H1 (cell line): Measurements from ENCODE around the gene EME2. TPM values are rescaled to one million over a fixed set of nuclear protein-coding genes. Genes with fewer than 3 reads are reported as not detected.

Source experiments
- CTCF ChIA-PET: fragments of 300-600 bp; sonication (Branson Sonifier 250); formaldehyde crosslinking; loops from one replicate; lab custom pipeline; 2021; ENCODE audit not compliant: partially characterized antibody; lab: Charles Lee
- POLR2A ChIA-PET: fragments of 300-600 bp; sonication (Branson Sonifier 250); formaldehyde crosslinking; loops from one replicate; lab custom pipeline; 2021; ENCODE audit warnings: inconsistent platforms; ENCODE audit not compliant: partially characterized antibody; lab: Charles Lee
- DNase-seq, 2 experiments: peaks; one replicate each; pipeline versions ENCODE4 v3.0.0 to v3.0.0-alpha.2; 2010 to 2022; ENCODE audit warnings: low spot score in 2 of 2, low read depth in 1 of 2, mixed read lengths in 1 of 2
- FAIRE-seq: peaks from 2 replicates; lab custom pipeline; 2011; peaks lifted over from hg19 to GRCh38; lab: Jason Lieb, UNC
- H2AFZ ChIP-seq: 2 replicates; pipeline ENCODE4 v1.8.1; 2012; ENCODE audit warnings: low read length, inconsistent platforms
- H2AK5ac ChIP-seq: 2 replicates; pipeline ENCODE4 v1.6.1; 2013; ENCODE audit warnings: low read depth, low read length
- H2BK120ac ChIP-seq: replicated peaks from 2 replicates; pipeline ENCODE3; 2013; ENCODE audit warnings: low read depth, low read length, inconsistent platforms
- H2BK12ac ChIP-seq: 2 replicates; pipeline ENCODE4 v1.6.1; 2013; ENCODE audit warnings: low read depth, low read length
- H2BK15ac ChIP-seq: 2 replicates; pipeline ENCODE4 v1.6.1; 2013; ENCODE audit warnings: low read length
- H2BK20ac ChIP-seq: 2 replicates; pipeline ENCODE4 v1.6.1; 2013; ENCODE audit warnings: low read length
- H2BK5ac ChIP-seq: 2 replicates; pipeline ENCODE4 v1.6.1; 2013; ENCODE audit warnings: low read depth, low read length
- H3K14ac ChIP-seq: 2 replicates; pipeline ENCODE4 v1.6.1; 2013; ENCODE audit warnings: inconsistent platforms; ENCODE audit not compliant: insufficient read length
- H3K18ac ChIP-seq: 2 replicates; pipeline ENCODE4 v1.6.1; 2013; ENCODE audit warnings: low read length; ENCODE audit errors: extremely low read depth
- H3K23ac ChIP-seq: 2 replicates; pipeline ENCODE4 v1.6.1; 2013; ENCODE audit warnings: inconsistent platforms; ENCODE audit not compliant: insufficient read length
- H3K23me2 ChIP-seq: 2 replicates; pipeline ENCODE4 v1.6.1; 2013; ENCODE audit warnings: low read depth, low read length
- H3K27ac ChIP-seq: 2 replicates; pipeline ENCODE4 v1.6.1; 2011; ENCODE audit warnings: low read depth, low read length, inconsistent platforms
- H3K27me3 ChIP-seq, 4 experiments: replicated peaks in 1 of 4; 1 replicate in 1 of 4; 2 replicates in 3 of 4; pipeline versions ENCODE4 v1.6.1 to v1.8.1; 2011 to 2013; ENCODE audit warnings: low read length in 3 of 4, mild to moderate bottlenecking in 3 of 4, inconsistent platforms in 2 of 4, mixed read lengths in 2 of 4, moderate library complexity in 1 of 4; ENCODE audit not compliant: control insufficient read depth in 3 of 4, insufficient read depth in 3 of 4; ENCODE audit errors: extremely low read depth in 1 of 4
- H3K36me3 ChIP-seq, 4 experiments: 2 replicates each; pipeline versions ENCODE4 v1.6.1 to v1.8.1; 2011 to 2013; ENCODE audit warnings: mild to moderate bottlenecking in 4 of 4, low read length in 3 of 4, moderate library complexity in 2 of 4, control low read depth in 1 of 4, inconsistent platforms in 1 of 4; ENCODE audit not compliant: insufficient read depth in 4 of 4, control insufficient read depth in 2 of 4
- H3K4ac ChIP-seq: replicated peaks from 2 replicates; pipeline ENCODE3; 2013; ENCODE audit warnings: low read length, low read depth, mixed read lengths, inconsistent platforms; ENCODE audit not compliant: insufficient read length
- H3K4me1 ChIP-seq, 4 experiments: replicated peaks in 1 of 4; 1 replicate in 1 of 4; 2 replicates in 3 of 4; pipeline versions ENCODE4 v1.6.1 to v1.8.1; 2011 to 2013; ENCODE audit warnings: low read length in 3 of 4, inconsistent platforms in 2 of 4, mixed read lengths in 1 of 4; ENCODE audit not compliant: insufficient read depth in 4 of 4, control insufficient read depth in 3 of 4
- H3K4me2 ChIP-seq, 2 experiments: 2 replicates each; pipeline versions ENCODE4 v1.6.1 to v1.8.1; 2011 to 2013; ENCODE audit warnings: low read depth in 2 of 2, low read length in 2 of 2, control low read depth in 1 of 2, inconsistent platforms in 1 of 2, mild to moderate bottlenecking in 1 of 2; ENCODE audit not compliant: insufficient read depth in 1 of 2
- H3K4me3 ChIP-seq, 4 experiments: fragments of 200-600, 300-600 bp in 1 of 4; sonication (generic), shearing (Covaris generic), sonication (Bioruptor Twin) in 1 of 4; 2 replicates each; pipeline versions ENCODE4 v1.5.1 to v1.8.1; 2011 to 2016; ENCODE audit warnings: low read length in 4 of 4, low read depth in 3 of 4, control low read depth in 2 of 4, inconsistent platforms in 2 of 4, mild to moderate bottlenecking in 2 of 4, mixed read lengths in 1 of 4, moderate library complexity in 1 of 4; ENCODE audit not compliant: insufficient read depth in 2 of 4; ENCODE audit errors: extremely low read depth in 1 of 4
- H3K56ac ChIP-seq: replicated peaks from 2 replicates; pipeline ENCODE3; 2013; ENCODE audit warnings: low read depth, mild to moderate bottlenecking, mixed read lengths, low read length, inconsistent platforms; ENCODE audit not compliant: insufficient read length
- H3K79me1 ChIP-seq: 2 replicates; pipeline ENCODE4 v1.6.1; 2013; ENCODE audit warnings: low read depth, low read length, control low read depth
- H3K79me2 ChIP-seq, 2 experiments: 2 replicates each; pipeline versions ENCODE4 v1.6.1 to v1.8.1; 2012 to 2013; ENCODE audit warnings: low read length in 2 of 2, mild to moderate bottlenecking in 2 of 2, inconsistent platforms in 1 of 2; ENCODE audit not compliant: insufficient read depth in 2 of 2, control insufficient read depth in 1 of 2
- H3K9ac ChIP-seq, 4 experiments: replicated peaks in 1 of 4; 1 replicate in 1 of 4; 2 replicates in 3 of 4; pipeline versions ENCODE4 v1.6.1 to v1.8.1; 2011 to 2013; ENCODE audit warnings: low read depth in 3 of 4, low read length in 3 of 4, control low read depth in 2 of 4, mild to moderate bottlenecking in 2 of 4, moderate library complexity in 2 of 4, inconsistent platforms in 1 of 4; ENCODE audit errors: extremely low read depth in 1 of 4
- H3K9me3 ChIP-seq, 2 experiments: 2 replicates each; pipeline versions ENCODE4 v1.6.1 to v1.8.1; 2012 to 2013; ENCODE audit warnings: mild to moderate bottlenecking in 2 of 2, moderate library complexity in 2 of 2, control low read depth in 1 of 2, inconsistent platforms in 1 of 2, low read depth in 1 of 2, low read length in 1 of 2, mixed read lengths in 1 of 2; ENCODE audit not compliant: insufficient read depth in 2 of 2
- H4K20me1 ChIP-seq, 2 experiments: replicated peaks in 1 of 2; 2 replicates each; pipeline versions ENCODE3 to v1.8.1; 2011 to 2013; ENCODE audit warnings: inconsistent platforms in 2 of 2, low read length in 2 of 2, mild to moderate bottlenecking in 1 of 2; ENCODE audit not compliant: insufficient read depth in 2 of 2, control insufficient read depth in 1 of 2
- H4K5ac ChIP-seq: 2 replicates; pipeline ENCODE4 v1.6.1; 2013; ENCODE audit warnings: low read length, low read depth, mixed read lengths, inconsistent platforms; ENCODE audit not compliant: insufficient read length
- H4K8ac ChIP-seq: 2 replicates; pipeline ENCODE4 v1.8.0; 2013; ENCODE audit warnings: mild to moderate bottlenecking, moderate library complexity, low read length, inconsistent platforms; ENCODE audit not compliant: insufficient read depth; ENCODE audit errors: extremely low read depth
- H4K91ac ChIP-seq: replicated peaks from 2 replicates; pipeline ENCODE3; 2013; ENCODE audit warnings: low read length, mixed read lengths, inconsistent platforms; ENCODE audit not compliant: insufficient read length
- MAFK ChIP-seq: IDR thresholded peaks from 2 replicates; pipeline ENCODE4 v1.6.1; 2012; ENCODE audit warnings: low read depth, mild to moderate bottlenecking, improper control_type of control experiment, low read length
- SAP30 ChIP-seq: fragments of 300-600 bp; sonication (generic); IDR thresholded peaks from 2 replicates; pipeline ENCODE4 v1.7.1; 2012; ENCODE audit warnings: low read length, moderate library complexity, mild to moderate bottlenecking, inconsistent platforms; ENCODE audit not compliant: insufficient read depth, insufficient replicate concordance
- TEAD4 ChIP-seq: IDR thresholded peaks from 2 replicates; pipeline ENCODE4 v1.6.1; 2012; ENCODE audit warnings: low read depth, low read length, inconsistent platforms, mixed read lengths
- WGBS, 2 experiments: shearing (Covaris generic) in 1 of 2; methylation state at CpG; one replicate each; pipeline versions ENCODE4 v1.1.6 to v1.1.7; 2013 to 2015; ENCODE audit warnings: low lambda C conversion rate in 2 of 2, mixed read lengths in 2 of 2, inconsistent platforms in 1 of 2, low coverage in 1 of 2, missing lambda C conversion rate in 1 of 2; ENCODE audit not compliant: insufficient replicate concordance in 2 of 2, insufficient coverage in 1 of 2, insufficient read length in 1 of 2; ENCODE audit errors: extremely low coverage in 1 of 2, missing lambda C conversion rate in 1 of 2; 5-methylcytosine and 5-hydroxymethylcytosine counted together
- polyA plus RNA-seq, 7 experiments: library from polyadenylated mRNA; depleted of rRNA in 3 of 7; stranded (reverse) in 5 of 7; unstranded in 2 of 7; fragments of >200 nt in 5 of 7; fragments of 200-250 nt in 2 of 7; gene quantifications; 1 replicate in 5 of 7; 2 replicates in 1 of 7; 4 replicates in 1 of 7; pipeline versions ENCODE4 v1.2.1 to v1.2.3, GENCODE V29; 2011 to 2013; ENCODE audit warnings: missing spikeins in 2 of 7, mixed read lengths in 2 of 7
- total RNA-seq: library from RNA; stranded (reverse); fragmentation: NEBNext Ultra II Directional; extraction: Animal tissue kit (Norgen Biotek cat#: 25700); gene quantifications from 2 replicates; pipeline ENCODE4 v1.2.1, GENCODE V29; 2021

Gene EME2
- total and polyA plus RNA-seq, 2 of the 8 experiments (the other 6 are each of a cell fraction or from before 2014, with no cell fraction given) = 13.1 to 19.7 TPM

GRCh38 chr16:1758923-1759322, 13.7 kb upstream of the EME2 start:
- H3K4me3 ChIP-seq = no peak overlapping the region
- H3K23ac ChIP-seq = no peak overlapping the region
- H3K56ac ChIP-seq = no peak overlapping the region
- no peak overlapping the region for H2BK120ac ChIP-seq
- CTCF ChIA-PET = interaction anchor here (0.7 to 1.5 kb wide), 5 partner anchors 11 to 266 kb away, joined by 3 to 4 read pairs (median 3); partner anchors contain the start of genes MAPK8IP3 and TELO2
- no peaks in the 10 kb centered on the region; the same call in 1 of the 2 replicates for H3K23me2 ChIP-seq
- H3K4ac ChIP-seq = no peak overlapping the region
- no peak overlapping the region for H3K27ac ChIP-seq
- H2AFZ ChIP-seq = no peak overlapping the region
- H4K8ac ChIP-seq = no peak overlapping the region
- H2BK5ac ChIP-seq = no peak overlapping the region
- no peaks in the 10 kb centered on the region for H3K79me2 ChIP-seq
- TF ChIP-seq SAP30 (no peak), TEAD4 (no peak), MAFK (no peak)
- TF ChIP-seq, all 59 proteins: peak for 0
- no peak overlapping the region for H4K91ac ChIP-seq
- WGBS, 2 experiments = 88% methylated on average over 17 of the region's 18 CpGs; no CpG with 5 or more reads in 1 of the 2 experiments
- no peaks in the 10 kb centered on the region; a peak in 1 of 7 replicates for H3K27me3 ChIP-seq
- H3K9me3 ChIP-seq = no peaks in the 10 kb centered on the region; a peak in 1 of 4 replicates
- H2BK20ac ChIP-seq = no peak overlapping the region
- no peak overlapping the region for H3K18ac ChIP-seq
- H3K9ac ChIP-seq = no peak overlapping the region
- H3K36me3 ChIP-seq = no peaks in the 10 kb centered on the region; a peak in 1 of 8 replicates
- FAIRE-seq (no peak), DNase-seq (no peak)
- H2AK5ac ChIP-seq = no peak overlapping the region
- H3K79me1 ChIP-seq = no peaks in the 10 kb centered on the region
- POLR2A ChIA-PET = interaction anchor here (0.8 to 3.4 kb wide), 4 partner anchors 11 to 81 kb away, joined by 3 to 29 read pairs (median 4); partner anchors contain the start of genes EME2, JPT2, MRPS34 and NME3
- no peak overlapping the region for H3K4me2 ChIP-seq
- peaks cover 0 to 5% (median 1%) of the 10 kb centered on the region in 4 experiments; a peak in 5 of 7 replicates for H3K4me1 ChIP-seq
- H2BK12ac ChIP-seq = no peak overlapping the region
- H4K5ac ChIP-seq = no peak overlapping the region
- H3K14ac ChIP-seq = no peak overlapping the region
- H4K20me1 ChIP-seq = peaks cover 0 to 6% of the 10 kb centered on the region in 2 experiments
- H2BK15ac ChIP-seq = no peak overlapping the region
